ENCODE measurements around the gene LMAN2. TPM values are rescaled to one million over a fixed set of nuclear protein-coding genes. Genes with fewer than 3 reads are reported as not detected.

LMAN2 gene
- polyA plus RNA-seq, 1 donor (not counting 4 experiments of a cell fraction or from before 2014, with no cell fraction given): 105 TPM

DNA sequence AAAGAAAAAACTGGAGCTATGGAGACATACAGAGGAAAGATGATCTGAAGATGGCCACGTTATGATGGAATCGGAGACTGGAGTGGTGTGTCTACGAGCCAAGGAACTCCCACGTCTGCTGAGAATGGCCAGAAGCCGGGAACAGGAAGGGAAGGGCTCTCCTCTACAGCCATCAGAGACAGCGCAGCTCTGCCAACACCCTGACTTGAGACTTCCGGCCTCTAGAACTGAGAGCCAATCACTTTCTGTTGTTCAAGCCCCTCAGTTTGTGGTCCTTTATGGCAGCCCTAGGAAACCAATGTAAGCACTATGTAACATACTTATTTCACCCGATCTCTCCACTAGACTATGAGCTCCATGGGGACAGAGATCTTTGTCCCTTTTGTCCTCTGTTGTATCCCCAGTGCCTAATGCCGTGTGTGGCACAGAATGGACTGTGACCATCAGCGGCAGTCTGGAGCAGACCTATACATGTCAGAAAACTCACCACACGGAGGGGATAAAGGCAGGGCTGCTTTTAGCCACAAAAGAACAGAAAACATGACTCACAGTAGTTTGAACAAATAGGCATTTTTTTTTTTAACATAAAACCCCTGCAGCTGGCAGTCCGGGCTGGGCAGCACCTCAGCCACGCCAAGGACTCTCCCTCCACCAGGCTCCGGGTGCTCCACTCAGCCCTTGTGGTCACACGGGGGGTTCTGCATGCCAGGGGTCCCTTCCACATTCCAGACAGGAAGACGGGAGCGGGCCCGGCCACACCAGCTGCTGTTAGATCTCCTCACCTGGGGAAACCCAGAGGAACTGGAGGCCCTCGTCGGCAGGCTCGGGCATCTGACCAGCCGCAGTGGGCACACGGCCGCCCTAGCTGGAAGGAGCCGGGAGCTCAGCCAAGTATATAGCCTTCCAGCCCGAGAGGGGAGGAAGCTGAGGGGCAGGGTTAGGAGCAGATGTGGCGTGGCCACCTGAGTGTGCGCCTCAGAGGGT is 23.6 kb downstream of the LMAN2 start:
- H4K20me1 ChIP-seq (ENCODE audit: control insufficient read depth, extremely low read depth, insufficient read depth, low read length): no peaks in the 10 kb centered on the region
- no peaks in the 10 kb centered on the region for H3K79me2 ChIP-seq (ENCODE audit: control insufficient read depth, insufficient read depth, low read length)
- no peaks in the 10 kb centered on the region for H3K27me3 ChIP-seq (ENCODE audit: control insufficient read depth, extremely low read depth, insufficient read depth, low read length)
- no peak overlapping the region for H3K4me3 ChIP-seq (ENCODE audit: control insufficient read depth in 2 of 3, extremely low read depth in 1 of 3, insufficient read depth in 2 of 3, low read depth in 1 of 3, low read length in 3 of 3)
- no peak overlapping the region for H3K4me2 ChIP-seq (ENCODE audit: control insufficient read depth, extremely low read depth, insufficient read depth, low read depth, low read length)
- no peak overlapping the region for H2AFZ ChIP-seq (ENCODE audit: control insufficient read depth, low read length)
- H3K9me1 ChIP-seq (ENCODE audit: control insufficient read depth, extremely low read depth, insufficient read depth, low read length): no peaks in the 10 kb centered on the region
- no peak for FAIRE-seq
- no peak overlapping the region for H3K27ac ChIP-seq (ENCODE audit: control insufficient read depth, insufficient read depth, low read length)
- peaks cover 13 to 24% of the 10 kb centered on the region in 2 experiments for H3K36me3 ChIP-seq (ENCODE audit: control insufficient read depth in 2 of 2, extremely low read depth in 1 of 2, insufficient read depth in 2 of 2, low read length in 2 of 2)
- no peaks in the 10 kb centered on the region for H3K9me3 ChIP-seq (ENCODE audit: control insufficient read depth, low read depth, low read length)
- no peak for TF ChIP-seq EZH2 (IDR thresholded peaks at IDR 0.05; ENCODE audit: low read length)
- TF ChIP-seq, protein P1, sequence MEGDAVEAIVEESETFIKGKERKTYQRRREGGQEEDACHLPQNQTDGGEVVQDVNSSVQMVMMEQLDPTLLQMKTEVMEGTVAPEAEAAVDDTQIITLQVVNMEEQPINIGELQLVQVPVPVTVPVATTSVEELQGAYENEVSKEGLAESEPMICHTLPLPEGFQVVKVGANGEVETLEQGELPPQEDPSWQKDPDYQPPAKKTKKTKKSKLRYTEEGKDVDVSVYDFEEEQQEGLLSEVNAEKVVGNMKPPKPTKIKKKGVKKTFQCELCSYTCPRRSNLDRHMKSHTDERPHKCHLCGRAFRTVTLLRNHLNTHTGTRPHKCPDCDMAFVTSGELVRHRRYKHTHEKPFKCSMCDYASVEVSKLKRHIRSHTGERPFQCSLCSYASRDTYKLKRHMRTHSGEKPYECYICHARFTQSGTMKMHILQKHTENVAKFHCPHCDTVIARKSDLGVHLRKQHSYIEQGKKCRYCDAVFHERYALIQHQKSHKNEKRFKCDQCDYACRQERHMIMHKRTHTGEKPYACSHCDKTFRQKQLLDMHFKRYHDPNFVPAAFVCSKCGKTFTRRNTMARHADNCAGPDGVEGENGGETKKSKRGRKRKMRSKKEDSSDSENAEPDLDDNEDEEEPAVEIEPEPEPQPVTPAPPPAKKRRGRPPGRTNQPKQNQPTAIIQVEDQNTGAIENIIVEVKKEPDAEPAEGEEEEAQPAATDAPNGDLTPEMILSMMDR (optimal IDR thresholded peaks at IDR 0.05 in 1 of 3, IDR thresholded peaks at IDR 0.05 in 1 of 3, conservative IDR thresholded peaks at IDR 0.05 in 1 of 3; ENCODE audit: extremely low read depth in 1 of 3, insufficient read depth in 2 of 3, low read length in 3 of 3): no peak
- DNase-seq (ENCODE audit: low read depth, low spot score): no peak
- H3K9ac ChIP-seq (ENCODE audit: control insufficient read depth, extremely low read depth, insufficient read depth, low read length): no peak overlapping the region
- dilution Hi-C loops (cut with MboI; ENCODE audit: extremely low pct_ligation_motif_present, low sequenced_read_pairs): no loop called here
- peaks cover 9% of the 10 kb centered on the region for H3K4me1 ChIP-seq (ENCODE audit: control insufficient read depth, extremely low read depth, insufficient read depth, low read length)

- no peak for FAIRE-seq
- no peak for DNase-seq (ENCODE audit: low read depth, low spot score)
- Histone ChIP-seq H2AFZ (ENCODE audit: control insufficient read depth, low read length) (no peak overlapping the region), H3K79me2 (ENCODE audit: control insufficient read depth, insufficient read depth, low read length) (no peaks in the 10 kb centered on the region), H3K9me3 (ENCODE audit: control insufficient read depth, low read depth, low read length) (no peaks in the 10 kb centered on the region), H3K27me3 (ENCODE audit: control insufficient read depth, extremely low read depth, insufficient read depth, low read length) (no peaks in the 10 kb centered on the region), H3K9ac (ENCODE audit: control insufficient read depth, extremely low read depth, insufficient read depth, low read length) (no peak overlapping the region), H4K20me1 (ENCODE audit: control insufficient read depth, extremely low read depth, insufficient read depth, low read length) (no peaks in the 10 kb centered on the region), H3K4me3 (ENCODE audit: control insufficient read depth in 2 of 3, extremely low read depth in 1 of 3, insufficient read depth in 2 of 3, low read depth in 1 of 3, low read length in 3 of 3) (no peak overlapping the region), H3K4me1 (ENCODE audit: control insufficient read depth, extremely low read depth, insufficient read depth, low read length) (peaks cover 9% of the 10 kb centered on the region), H3K36me3 (ENCODE audit: control insufficient read depth in 2 of 2, extremely low read depth in 1 of 2, insufficient read depth in 2 of 2, low read length in 2 of 2) (peaks cover 6 to 18% of the 10 kb centered on the region in 2 experiments), H3K27ac (ENCODE audit: control insufficient read depth, insufficient read depth, low read length) (no peak overlapping the region), H3K9me1 (ENCODE audit: control insufficient read depth, extremely low read depth, insufficient read depth, low read length) (no peaks in the 10 kb centered on the region), H3K4me2 (ENCODE audit: control insufficient read depth, extremely low read depth, insufficient read depth, low read depth, low read length) (no peak overlapping the region)
- dilution Hi-C loops (cut with MboI; ENCODE audit: extremely low pct_ligation_motif_present, low sequenced_read_pairs): no loop called here
- TF ChIP-seq EZH2 (IDR thresholded peaks at IDR 0.05; ENCODE audit: low read length): no peak
- TF ChIP-seq, protein P1 (optimal IDR thresholded peaks at IDR 0.05 in 1 of 3, IDR thresholded peaks at IDR 0.05 in 1 of 3, conservative IDR thresholded peaks at IDR 0.05 in 1 of 3; ENCODE audit: extremely low read depth in 1 of 3, insufficient read depth in 2 of 3, low read length in 3 of 3): no peak
Observed at GRCh38 chr5:177325868-177326381, 25.5 kb downstream of the LMAN2 start.
